GM23248 (cell line): ENCODE results near the gene CNOT2.

Experiments
- EZH2 ChIP-seq: fragments of 200-600 bp; sonication (generic); IDR thresholded peaks from 2 replicates; pipeline ENCODE4 v1.6.1; 2018; ENCODE audit warnings: antibody characterized with exemption, mild to moderate bottlenecking; ENCODE audit not compliant: insufficient read depth, poor library complexity, severe bottlenecking
- EZH2phosphoT487 ChIP-seq: fragments of 200-600 bp; sonication (generic); IDR thresholded peaks from 2 replicates; pipeline ENCODE4 v1.6.1; 2018; ENCODE audit warnings: antibody characterized with exemption, moderate library complexity, mild to moderate bottlenecking, low read depth; ENCODE audit not compliant: insufficient read depth

DNA sequence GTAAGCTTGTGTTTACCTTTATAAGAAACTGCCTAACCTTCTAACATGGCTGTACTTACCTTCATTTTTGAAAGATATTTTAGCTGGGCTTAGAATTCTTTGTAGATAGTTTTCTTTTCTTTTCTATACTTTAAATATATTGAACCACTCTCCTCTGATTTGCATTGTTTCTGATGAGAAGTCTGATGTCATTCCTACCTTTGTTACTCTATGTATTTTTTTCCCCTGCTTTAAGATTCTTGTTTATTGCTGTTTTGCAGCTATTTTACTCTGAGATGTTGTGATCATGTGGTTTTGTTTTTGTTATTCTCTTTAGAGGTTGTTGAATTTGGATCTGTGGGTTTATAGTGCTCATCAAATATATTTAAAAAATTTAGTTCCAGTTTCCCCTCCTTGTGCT lies 31.8 kb downstream of the CNOT2 start:
- TF ChIP-seq EZH2phosphoT487 (no peak), EZH2 (no peak)
